Liver (tissue), 9 donors: ENCODE results near the gene OR10R2. TPM values are rescaled to one million over a fixed set of nuclear protein-coding genes. Genes with fewer than 3 reads are reported as not detected.

Source experiments
- DNase-seq: peaks from one replicate; pipeline ENCODE4 v3.0.0-alpha.2; 2017; ENCODE audit warnings: low spot score
- H3K27ac ChIP-seq, 2 donors: one replicate each; pipeline ENCODE4 v1.7.0; 2013; ENCODE audit warnings: inconsistent platforms in 2 of 2, low read length in 2 of 2, control low read depth in 1 of 2, low read depth in 1 of 2, mild to moderate bottlenecking in 1 of 2
- H3K27me3 ChIP-seq, 4 donors: one replicate each; pipeline versions ENCODE4 v1.6.1 to v1.7.0; 2013; ENCODE audit warnings: low read length in 3 of 4, inconsistent platforms in 1 of 4, mild to moderate bottlenecking in 1 of 4, moderate library complexity in 1 of 4; ENCODE audit not compliant: control insufficient read depth in 4 of 4, insufficient read depth in 4 of 4
- H3K36me3 ChIP-seq, 4 donors: one replicate each; pipeline versions ENCODE4 v1.6.1 to v1.7.0; 2013; ENCODE audit warnings: low read length in 3 of 4, mild to moderate bottlenecking in 3 of 4, low read depth in 1 of 4, moderate library complexity in 1 of 4; ENCODE audit not compliant: control insufficient read depth in 4 of 4, insufficient read depth in 3 of 4
- H3K4me1 ChIP-seq, 4 donors: one replicate each; pipeline versions ENCODE4 v1.6.1 to v1.7.0; 2013; ENCODE audit warnings: low read length in 3 of 4, mild to moderate bottlenecking in 3 of 4, moderate library complexity in 1 of 4; ENCODE audit not compliant: control insufficient read depth in 4 of 4, insufficient read depth in 4 of 4
- H3K4me3 ChIP-seq, 3 donors: one replicate each; pipeline versions ENCODE4 v1.6.1 to v1.7.0; 2013; ENCODE audit warnings: low read length in 3 of 3, control low read depth in 1 of 3, low read depth in 1 of 3, mild to moderate bottlenecking in 1 of 3
- H3K9ac ChIP-seq, 2 donors: one replicate each; pipeline ENCODE4 v1.7.0; 2013; ENCODE audit warnings: low read length in 2 of 2, mild to moderate bottlenecking in 2 of 2, moderate library complexity in 2 of 2, control low read depth in 1 of 2, low read depth in 1 of 2
- H3K9me3 ChIP-seq, 4 donors: one replicate each; pipeline versions ENCODE4 v1.6.1 to v1.7.0; 2013; ENCODE audit warnings: low read length in 3 of 4; ENCODE audit not compliant: control insufficient read depth in 4 of 4
- CTCF ChIP-seq: fragments of 150-350 bp; IDR thresholded peaks from 2 replicates; pipeline ENCODE4 v1.5.1; 2017; ENCODE audit warnings: improper control_type of control experiment, low read depth, low read length; ENCODE audit not compliant: missing input control
- EGR1 ChIP-seq, 2 donors: IDR thresholded peaks; 2 replicates each; pipeline ENCODE4 v1.6.1; 2016 to 2018; ENCODE audit warnings: antibody characterized with exemption in 2 of 2, low read depth in 2 of 2
- FOXA1 ChIP-seq: IDR thresholded peaks from 2 replicates; pipeline ENCODE4 v1.6.1; 2016; ENCODE audit warnings: antibody characterized with exemption
- FOXA2 ChIP-seq: IDR thresholded peaks from 2 replicates; pipeline ENCODE4 v1.6.1; 2016; ENCODE audit warnings: antibody characterized with exemption
- GABPA ChIP-seq, 2 donors: IDR thresholded peaks in 1 of 2; conservative IDR thresholded peaks in 1 of 2; 2 replicates each; pipeline ENCODE4 v1.6.1; 2016; ENCODE audit warnings: antibody characterized with exemption in 2 of 2, mild to moderate bottlenecking in 1 of 2, moderate library complexity in 1 of 2
- HNF4A ChIP-seq, 2 donors: conservative IDR thresholded peaks; 2 replicates each; pipeline ENCODE4 v1.6.1; 2016; ENCODE audit warnings: antibody characterized with exemption in 2 of 2, mild to moderate bottlenecking in 2 of 2
- HNF4G ChIP-seq: IDR thresholded peaks from 2 replicates; pipeline ENCODE4 v1.6.1; 2016; ENCODE audit warnings: antibody characterized with exemption
- JUND ChIP-seq, 2 donors: IDR thresholded peaks; 2 replicates each; pipeline ENCODE4 v1.6.1; 2016; ENCODE audit warnings: antibody characterized with exemption in 2 of 2
- MAX ChIP-seq: IDR thresholded peaks from 2 replicates; pipeline ENCODE4 v1.6.1; 2016; ENCODE audit warnings: antibody characterized with exemption
- NR2F2 ChIP-seq: IDR thresholded peaks from 2 replicates; pipeline ENCODE4 v1.6.1; 2016; ENCODE audit warnings: antibody characterized with exemption
- RAD21 ChIP-seq, 2 donors: IDR thresholded peaks; 2 replicates each; pipeline ENCODE4 v1.6.1; 2016; ENCODE audit warnings: antibody characterized with exemption in 2 of 2, mild to moderate bottlenecking in 2 of 2
- RXRA ChIP-seq, 2 donors: IDR thresholded peaks; 2 replicates each; pipeline ENCODE4 v1.6.1; 2017 to 2018; ENCODE audit warnings: antibody characterized with exemption in 2 of 2, mild to moderate bottlenecking in 1 of 2
- SP1 ChIP-seq: IDR thresholded peaks from 2 replicates; pipeline ENCODE4 v1.6.1; 2018; ENCODE audit warnings: antibody characterized with exemption, mild to moderate bottlenecking
- TAF1 ChIP-seq: conservative IDR thresholded peaks from 2 replicates; pipeline ENCODE4 v1.6.1; 2016; ENCODE audit warnings: antibody characterized with exemption, mild to moderate bottlenecking
- YY1 ChIP-seq: IDR thresholded peaks from 2 replicates; pipeline ENCODE4 v1.6.1; 2016; ENCODE audit warnings: antibody characterized with exemption, mild to moderate bottlenecking
- ZBTB33 ChIP-seq: IDR thresholded peaks from 2 replicates; pipeline ENCODE4 v1.6.1; 2016; ENCODE audit warnings: antibody characterized with exemption
- WGBS: extraction: QIAGEN DNeasy Blood & Tissue Kit; methylation state at CpG from one replicate; pipeline ENCODE4 v1.1.7; 2013; 5-methylcytosine and 5-hydroxymethylcytosine counted together
- polyA plus RNA-seq, 2 donors: library from polyadenylated mRNA; stranded (reverse) in 1 of 2; unstranded in 1 of 2; fragments of 200-250 nt in 1 of 2; fragments of >200 nt in 1 of 2; fragmentation: Nextera tagmentation in 1 of 2; extraction: Ambion mirVana in 1 of 2; gene quantifications; one replicate each; pipeline versions ENCODE4 v1.2.1 to v1.2.3, GENCODE V29; 2013 to 2015
- total RNA-seq, 2 donors: library from RNA; depleted of rRNA; stranded (reverse); fragments of >200 nt; gene quantifications; one replicate each; pipeline ENCODE4 v1.2.3, GENCODE V29; 2014
- TF ChIP-seq, protein P1 (sequence below): IDR thresholded peaks from 2 replicates; pipeline ENCODE4 v1.6.1; 2016; ENCODE audit warnings: antibody characterized with exemption
- TF ChIP-seq, protein P2 (sequence below): IDR thresholded peaks from 2 replicates; pipeline ENCODE4 v1.6.1; 2016; ENCODE audit warnings: antibody characterized with exemption, mild to moderate bottlenecking
- donor health status: healthy.
- donor health status: healthy.
- donor health status: healthy.
- donor health status: healthy.
- donor health status: healthy.

The OR10R2 gene
- total and polyA plus RNA-seq, 4 donors = not detected

DNA sequence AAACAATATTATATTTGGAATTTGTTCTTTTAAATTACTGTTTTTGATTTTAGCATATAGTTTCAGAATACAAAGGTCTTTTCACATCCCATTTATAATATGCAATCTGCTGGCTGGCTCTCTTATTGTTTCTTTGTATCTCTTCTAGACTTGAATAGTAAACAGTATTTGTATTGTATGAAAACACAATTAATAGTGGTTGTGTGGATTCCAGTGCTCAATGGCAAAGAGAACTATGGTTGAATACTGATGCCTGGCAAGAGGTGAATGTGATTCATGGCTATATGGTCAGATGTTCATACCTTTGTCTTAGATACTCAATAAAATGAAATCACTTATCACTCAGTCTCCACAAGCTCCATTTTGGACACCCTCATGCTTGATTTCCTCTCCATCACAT lies 44.9 kb downstream of the OR10R2 start:
- Histone ChIP-seq H3K36me3 (no peaks in the 10 kb centered on the region), H3K4me3 (no peak overlapping the region), H3K27me3 (peaks cover 0 to 6% (median 1%) of the 10 kb centered on the region in 4 donors), H3K9ac (no peak overlapping the region), H3K4me1 (no peaks in the 10 kb centered on the region), H3K27ac (no peak overlapping the region), H3K9me3 (no peaks in the 10 kb centered on the region)
- DNase-seq = no peak
- TF ChIP-seq JUND (IDR thresholded peaks at IDR 0.05) = no peak

DNA sequence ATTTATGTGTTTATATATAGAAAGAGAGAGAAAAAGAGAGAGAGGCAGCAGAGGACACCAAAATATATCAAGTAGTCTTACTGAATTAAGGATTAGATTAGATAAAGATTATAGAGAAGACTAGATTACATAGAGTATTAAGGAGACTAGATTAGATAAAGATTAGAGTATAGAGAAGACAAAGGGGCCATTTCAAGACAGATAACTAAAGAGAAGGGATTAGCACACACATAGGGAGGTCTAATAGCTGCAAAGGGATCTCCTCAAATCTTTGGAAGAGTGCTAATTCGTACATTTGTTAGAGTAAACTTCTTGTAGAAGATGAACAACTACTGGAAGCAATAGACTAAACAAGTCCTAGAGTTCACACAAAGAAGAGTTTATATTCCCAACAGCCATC lies 48.0 kb downstream of the OR10R2 start:
- no peak for DNase-seq
- Histone ChIP-seq H3K36me3 (no peaks in the 10 kb centered on the region), H3K27me3 (peaks cover 0 to 4% (median 1%) of the 10 kb centered on the region in 4 donors), H3K9me3 (no peaks in the 10 kb centered on the region), H3K4me3 (no peak overlapping the region), H3K4me1 (no peaks in the 10 kb centered on the region), H3K9ac (no peak overlapping the region), H3K27ac (no peak overlapping the region)
- TF ChIP-seq HNF4G (no peak), RAD21 (IDR thresholded peaks at IDR 0.05) (no peak), MAX (no peak), FOXA1 (no peak), TAF1 (no peak), RXRA (IDR thresholded peaks at IDR 0.05) (no peak), SP1 (no peak), FOXA2 (no peak), HNF4A (conservative IDR thresholded peaks at IDR 0.05) (no peak), CTCF (no peak), NR2F2 (no peak), GABPA (IDR thresholded peaks at IDR 0.05 in 1 of 2, conservative IDR thresholded peaks at IDR 0.05 in 1 of 2) (no peak), EGR1 (IDR thresholded peaks at IDR 0.05; ENCODE audit: low read depth in 2 of 2) (no peak), ZBTB33 (no peak), JUND (IDR thresholded peaks at IDR 0.05) (no peak), YY1 (no peak)
- TF ChIP-seq, protein P1, sequence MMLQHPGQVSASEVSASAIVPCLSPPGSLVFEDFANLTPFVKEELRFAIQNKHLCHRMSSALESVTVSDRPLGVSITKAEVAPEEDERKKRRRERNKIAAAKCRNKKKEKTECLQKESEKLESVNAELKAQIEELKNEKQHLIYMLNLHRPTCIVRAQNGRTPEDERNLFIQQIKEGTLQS = no peak
- TF ChIP-seq, protein P2, sequence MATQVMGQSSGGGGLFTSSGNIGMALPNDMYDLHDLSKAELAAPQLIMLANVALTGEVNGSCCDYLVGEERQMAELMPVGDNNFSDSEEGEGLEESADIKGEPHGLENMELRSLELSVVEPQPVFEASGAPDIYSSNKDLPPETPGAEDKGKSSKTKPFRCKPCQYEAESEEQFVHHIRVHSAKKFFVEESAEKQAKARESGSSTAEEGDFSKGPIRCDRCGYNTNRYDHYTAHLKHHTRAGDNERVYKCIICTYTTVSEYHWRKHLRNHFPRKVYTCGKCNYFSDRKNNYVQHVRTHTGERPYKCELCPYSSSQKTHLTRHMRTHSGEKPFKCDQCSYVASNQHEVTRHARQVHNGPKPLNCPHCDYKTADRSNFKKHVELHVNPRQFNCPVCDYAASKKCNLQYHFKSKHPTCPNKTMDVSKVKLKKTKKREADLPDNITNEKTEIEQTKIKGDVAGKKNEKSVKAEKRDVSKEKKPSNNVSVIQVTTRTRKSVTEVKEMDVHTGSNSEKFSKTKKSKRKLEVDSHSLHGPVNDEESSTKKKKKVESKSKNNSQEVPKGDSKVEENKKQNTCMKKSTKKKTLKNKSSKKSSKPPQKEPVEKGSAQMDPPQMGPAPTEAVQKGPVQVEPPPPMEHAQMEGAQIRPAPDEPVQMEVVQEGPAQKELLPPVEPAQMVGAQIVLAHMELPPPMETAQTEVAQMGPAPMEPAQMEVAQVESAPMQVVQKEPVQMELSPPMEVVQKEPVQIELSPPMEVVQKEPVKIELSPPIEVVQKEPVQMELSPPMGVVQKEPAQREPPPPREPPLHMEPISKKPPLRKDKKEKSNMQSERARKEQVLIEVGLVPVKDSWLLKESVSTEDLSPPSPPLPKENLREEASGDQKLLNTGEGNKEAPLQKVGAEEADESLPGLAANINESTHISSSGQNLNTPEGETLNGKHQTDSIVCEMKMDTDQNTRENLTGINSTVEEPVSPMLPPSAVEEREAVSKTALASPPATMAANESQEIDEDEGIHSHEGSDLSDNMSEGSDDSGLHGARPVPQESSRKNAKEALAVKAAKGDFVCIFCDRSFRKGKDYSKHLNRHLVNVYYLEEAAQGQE = no peak
- 41% methylated on average over 1 of the region's 1 CpG for WGBS
